AG04450 (cell line): ENCODE results near the gene SELENON. TPM values are rescaled to one million over a fixed set of nuclear protein-coding genes. Genes with fewer than 3 reads are reported as not detected.

ENCODE experiments used
- CTCF ChIA-PET: fragments of 300-600, 350-600 bp; formaldehyde crosslinking; extraction: SDS; loops from one replicate; lab custom pipeline; 2022; ENCODE audit warnings: antibody characterized with exemption, inconsistent platforms; lab: Charles Lee
- POLR2A ChIA-PET: fragments of 350-600 bp; formaldehyde crosslinking; extraction: SDS; loops from one replicate; lab custom pipeline; 2021; ENCODE audit warnings: antibody characterized with exemption, inconsistent platforms; lab: Yijun Ruan, JAX
- DNase-seq: peaks from one replicate; pipeline ENCODE4 v3.0.0-alpha.2; 2011; ENCODE audit warnings: low read depth, low spot score
- H3K27ac ChIP-seq: one replicate; pipeline ENCODE4 v1.5.1; 2012; ENCODE audit warnings: low read depth, low read length, control low read depth
- H3K27me3 ChIP-seq: one replicate; pipeline ENCODE4 v1.6.0; 2012; ENCODE audit warnings: low read length; ENCODE audit not compliant: control insufficient read depth, insufficient read depth
- H3K4me3 ChIP-seq: 2 replicates; pipeline ENCODE4 v1.5.1; 2011; ENCODE audit warnings: mild to moderate bottlenecking, low read depth, low read length, control low read depth
- H3K9me3 ChIP-seq: 2 replicates; pipeline ENCODE4 v1.5.1; 2012; ENCODE audit warnings: low read length; ENCODE audit not compliant: control insufficient read depth, insufficient read depth
- polyA plus RNA-seq: library from polyadenylated mRNA; depleted of rRNA; stranded (reverse); fragments of >200 nt; gene quantifications from 2 replicates; pipeline ENCODE4 v1.2.3, GENCODE V29; 2011
- TF ChIP-seq, protein P1 (sequence below): IDR thresholded peaks from 2 replicates; pipeline ENCODE4 v1.5.1; 2011; ENCODE audit warnings: low read depth, low read length, control low read depth, inconsistent platforms

SELENON gene
- polyA plus RNA-seq, 1 experiment: 36.3 TPM

DNA sequence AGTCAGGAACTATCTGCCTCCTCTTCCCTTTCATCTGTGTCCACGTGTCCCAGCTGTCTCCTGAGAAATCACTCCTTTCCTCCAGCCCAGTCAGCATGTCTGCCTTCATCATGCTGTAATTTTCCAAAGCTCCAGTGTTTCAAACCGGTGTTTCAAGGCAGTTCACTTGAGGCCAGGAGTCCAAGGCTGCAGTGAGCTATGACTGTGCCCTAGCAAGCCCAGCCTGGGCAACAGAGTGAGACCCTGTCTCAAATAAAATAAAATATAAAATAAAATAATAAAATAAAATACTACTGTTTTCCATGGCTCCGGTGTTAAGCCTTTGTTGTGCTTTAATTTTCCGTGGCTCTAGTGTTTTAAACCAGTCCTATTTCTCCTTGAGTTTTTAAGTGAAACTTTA, 7.9 kb upstream of the SELENON start:
- H3K4me3 ChIP-seq: no peak overlapping the region
- ChIA-PET POLR2A (no interaction called here), CTCF (interaction anchor here (1.2 to 5.1 kb wide), 3 partner anchors 173 to 183 kb away, joined by 3 to 43 read pairs (median 4); no protein-coding TSS in a partner anchor)
- no peak overlapping the region for H3K27ac ChIP-seq
- H3K27me3 ChIP-seq: no peaks in the 10 kb centered on the region
- TF ChIP-seq, protein P1, sequence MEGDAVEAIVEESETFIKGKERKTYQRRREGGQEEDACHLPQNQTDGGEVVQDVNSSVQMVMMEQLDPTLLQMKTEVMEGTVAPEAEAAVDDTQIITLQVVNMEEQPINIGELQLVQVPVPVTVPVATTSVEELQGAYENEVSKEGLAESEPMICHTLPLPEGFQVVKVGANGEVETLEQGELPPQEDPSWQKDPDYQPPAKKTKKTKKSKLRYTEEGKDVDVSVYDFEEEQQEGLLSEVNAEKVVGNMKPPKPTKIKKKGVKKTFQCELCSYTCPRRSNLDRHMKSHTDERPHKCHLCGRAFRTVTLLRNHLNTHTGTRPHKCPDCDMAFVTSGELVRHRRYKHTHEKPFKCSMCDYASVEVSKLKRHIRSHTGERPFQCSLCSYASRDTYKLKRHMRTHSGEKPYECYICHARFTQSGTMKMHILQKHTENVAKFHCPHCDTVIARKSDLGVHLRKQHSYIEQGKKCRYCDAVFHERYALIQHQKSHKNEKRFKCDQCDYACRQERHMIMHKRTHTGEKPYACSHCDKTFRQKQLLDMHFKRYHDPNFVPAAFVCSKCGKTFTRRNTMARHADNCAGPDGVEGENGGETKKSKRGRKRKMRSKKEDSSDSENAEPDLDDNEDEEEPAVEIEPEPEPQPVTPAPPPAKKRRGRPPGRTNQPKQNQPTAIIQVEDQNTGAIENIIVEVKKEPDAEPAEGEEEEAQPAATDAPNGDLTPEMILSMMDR: no peak
- no peaks in the 10 kb centered on the region for H3K9me3 ChIP-seq
- no peak for DNase-seq

DNA sequence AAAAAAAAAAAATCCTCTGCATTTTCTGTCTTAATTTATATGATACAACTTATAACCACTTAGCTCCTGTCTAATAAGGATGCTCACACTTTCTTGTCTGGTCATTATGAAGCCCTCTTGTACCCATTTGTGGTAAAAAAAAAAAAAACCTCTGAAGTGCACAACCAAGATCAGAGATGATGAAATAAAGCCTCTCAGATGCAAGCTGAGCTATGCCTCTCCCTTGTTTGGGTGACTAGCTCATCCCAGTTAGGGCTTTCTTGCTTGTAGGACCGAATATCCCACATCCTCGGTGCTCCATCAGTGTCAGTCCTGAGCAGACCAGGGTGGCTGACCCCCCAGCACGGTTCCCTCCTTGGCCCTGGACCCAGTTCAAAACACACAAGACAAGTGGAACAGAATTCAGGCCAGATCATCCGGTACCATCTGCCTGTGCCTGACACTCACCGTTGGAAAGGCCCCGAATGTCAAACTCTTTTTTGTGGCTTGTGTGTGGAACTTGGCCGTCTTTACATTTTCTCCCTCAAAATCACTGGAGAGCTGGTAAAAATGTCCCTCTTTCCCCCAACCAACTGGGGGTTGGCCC, 6.3 kb upstream of the SELENON start:
- POLR2A ChIA-PET: interaction anchor here (0.7 kb wide), 1 partner anchor 86 kb away, joined by 4 read pairs; no protein-coding TSS in a partner anchor
- Histone ChIP-seq H3K27me3 (no peaks in the 10 kb centered on the region), H3K27ac (no peak overlapping the region), H3K4me3 (no peak overlapping the region), H3K9me3 (no peaks in the 10 kb centered on the region)
- TF ChIP-seq, protein P1: no peak
- CTCF ChIA-PET: interaction anchor here (0.6 to 5.1 kb wide), 4 partner anchors 19 to 185 kb away, joined by 3 to 43 read pairs (median 4); no protein-coding TSS in a partner anchor
- DNase-seq: no peak

DNA sequence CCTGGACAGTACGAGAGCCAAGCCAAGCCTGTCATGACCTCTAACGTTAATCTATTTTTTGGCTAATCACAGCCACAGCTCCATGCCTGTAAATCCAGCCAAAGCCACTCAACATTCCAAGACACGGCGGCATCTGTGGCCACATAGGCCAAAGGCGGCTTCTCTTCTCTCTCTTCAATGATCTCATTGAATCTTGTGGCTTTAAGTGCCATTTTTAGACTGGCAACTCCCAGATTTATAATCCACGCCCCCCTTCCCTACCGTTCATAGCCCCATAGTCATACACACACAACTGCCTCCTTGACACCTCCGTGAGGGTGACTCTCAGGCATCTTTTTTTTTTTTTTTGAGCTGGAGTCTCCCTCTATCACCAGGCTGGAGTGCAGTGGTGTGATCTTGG, 5.7 kb upstream of the SELENON start:
- Histone ChIP-seq H3K27ac (no peak overlapping the region), H3K9me3 (no peaks in the 10 kb centered on the region), H3K4me3 (no peak overlapping the region), H3K27me3 (no peaks in the 10 kb centered on the region)
- CTCF ChIA-PET: interaction anchor here (5.1 kb wide), 1 partner anchor 185 kb away, joined by 43 read pairs; no protein-coding TSS in a partner anchor
- DNase-seq: no peak
- TF ChIP-seq, protein P1: no peak
- POLR2A ChIA-PET: no interaction called here

DNA sequence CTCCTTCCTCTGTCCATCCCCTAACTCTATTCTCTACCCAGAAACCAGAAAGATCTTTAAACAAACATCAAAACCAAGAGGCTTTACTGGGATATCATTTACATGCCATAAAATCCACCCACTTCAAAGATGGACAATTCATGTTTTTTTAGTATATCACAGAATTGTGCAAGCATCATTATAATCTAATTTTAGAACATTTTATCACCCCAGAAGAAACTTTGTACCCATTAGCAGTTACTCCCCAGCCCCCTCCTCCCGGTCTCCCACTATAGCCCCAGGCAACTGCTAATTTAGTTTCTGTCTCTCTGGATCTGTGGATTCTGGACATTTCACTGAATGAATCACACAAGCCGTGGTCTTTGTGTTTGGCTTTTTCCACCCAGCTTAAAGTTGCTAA, 4.8 kb upstream of the SELENON start:
- H3K27ac ChIP-seq: no peak overlapping the region
- CTCF ChIA-PET: interaction anchor here (1.1 to 5.1 kb wide), 3 partner anchors 15 to 186 kb away, joined by 3 to 43 read pairs (median 3); no protein-coding TSS in a partner anchor
- DNase-seq: no peak
- H3K27me3 ChIP-seq: no peaks in the 10 kb centered on the region
- TF ChIP-seq, protein P1: no peak
- POLR2A ChIA-PET: no interaction called here
- no peak overlapping the region for H3K4me3 ChIP-seq
- H3K9me3 ChIP-seq: no peaks in the 10 kb centered on the region
